H1 (cell line): ENCODE measurements around the gene YARS1. TPM values are rescaled to one million over a fixed set of nuclear protein-coding genes. Genes with fewer than 3 reads are reported as not detected.

Experiments
- CEBPB ChIP-seq: IDR thresholded peaks from 2 replicates; pipeline ENCODE4 v1.6.1; 2012; ENCODE audit warnings: low read depth, low read length
- GABPA ChIP-seq: IDR thresholded peaks from 2 replicates; pipeline ENCODE4 v1.6.1; 2011; ENCODE audit warnings: mild to moderate bottlenecking, low read length, moderate library complexity, borderline replicate concordance; ENCODE audit not compliant: insufficient read depth
- KDM1A ChIP-seq: fragments of 200-600, 300-600 bp; sonication (generic); IDR thresholded peaks from 2 replicates; pipeline ENCODE4 v1.7.1; 2016; ENCODE audit warnings: mild to moderate bottlenecking, low read length, borderline replicate concordance
- KDM5A ChIP-seq: fragments of 200-600 bp; IDR thresholded peaks from 2 replicates; pipeline ENCODE4 v1.7.1; 2012; ENCODE audit warnings: mild to moderate bottlenecking, low read length, inconsistent platforms, mixed read lengths
- PHF8 ChIP-seq: fragments of 200-600 bp; sonication (generic); conservative IDR thresholded peaks from 2 replicates; pipeline ENCODE4 v1.7.1; 2012; ENCODE audit warnings: low read depth, mild to moderate bottlenecking, inconsistent platforms, low read length, moderate library complexity
- POLR2AphosphoS5 ChIP-seq: IDR thresholded peaks from 2 replicates; pipeline ENCODE4 v1.6.1; 2011; ENCODE audit warnings: low read depth, low read length
- TBP ChIP-seq: IDR thresholded peaks from 2 replicates; pipeline ENCODE4 v1.6.1; 2011; ENCODE audit warnings: low read depth, low read length, improper control_type of control experiment
- polyA plus RNA-seq, 7 experiments: library from polyadenylated mRNA; depleted of rRNA in 3 of 7; stranded (reverse) in 5 of 7; unstranded in 2 of 7; fragments of >200 nt in 5 of 7; fragments of 200-250 nt in 2 of 7; gene quantifications; 1 replicate in 5 of 7; 2 replicates in 1 of 7; 4 replicates in 1 of 7; pipeline versions ENCODE4 v1.2.1 to v1.2.3, GENCODE V29; 2011 to 2013; ENCODE audit warnings: missing spikeins in 2 of 7, mixed read lengths in 2 of 7
- total RNA-seq: library from RNA; stranded (reverse); fragmentation: NEBNext Ultra II Directional; extraction: Animal tissue kit (Norgen Biotek cat#: 25700); gene quantifications from 2 replicates; pipeline ENCODE4 v1.2.1, GENCODE V29; 2021
- TF ChIP-seq, protein P1 (sequence below): IDR thresholded peaks from 2 replicates; pipeline ENCODE4 v1.6.1; 2012; ENCODE audit warnings: low read length, inconsistent platforms
- TF ChIP-seq, protein P2 (sequence below): IDR thresholded peaks from 2 replicates; pipeline ENCODE4 v1.6.1; 2012; ENCODE audit warnings: inconsistent platforms

YARS1 gene
- total and polyA plus RNA-seq, 2 of the 8 experiments (the other 6 are each of a cell fraction or from before 2014, with no cell fraction given), result 47.1 to 226 TPM

DNA sequence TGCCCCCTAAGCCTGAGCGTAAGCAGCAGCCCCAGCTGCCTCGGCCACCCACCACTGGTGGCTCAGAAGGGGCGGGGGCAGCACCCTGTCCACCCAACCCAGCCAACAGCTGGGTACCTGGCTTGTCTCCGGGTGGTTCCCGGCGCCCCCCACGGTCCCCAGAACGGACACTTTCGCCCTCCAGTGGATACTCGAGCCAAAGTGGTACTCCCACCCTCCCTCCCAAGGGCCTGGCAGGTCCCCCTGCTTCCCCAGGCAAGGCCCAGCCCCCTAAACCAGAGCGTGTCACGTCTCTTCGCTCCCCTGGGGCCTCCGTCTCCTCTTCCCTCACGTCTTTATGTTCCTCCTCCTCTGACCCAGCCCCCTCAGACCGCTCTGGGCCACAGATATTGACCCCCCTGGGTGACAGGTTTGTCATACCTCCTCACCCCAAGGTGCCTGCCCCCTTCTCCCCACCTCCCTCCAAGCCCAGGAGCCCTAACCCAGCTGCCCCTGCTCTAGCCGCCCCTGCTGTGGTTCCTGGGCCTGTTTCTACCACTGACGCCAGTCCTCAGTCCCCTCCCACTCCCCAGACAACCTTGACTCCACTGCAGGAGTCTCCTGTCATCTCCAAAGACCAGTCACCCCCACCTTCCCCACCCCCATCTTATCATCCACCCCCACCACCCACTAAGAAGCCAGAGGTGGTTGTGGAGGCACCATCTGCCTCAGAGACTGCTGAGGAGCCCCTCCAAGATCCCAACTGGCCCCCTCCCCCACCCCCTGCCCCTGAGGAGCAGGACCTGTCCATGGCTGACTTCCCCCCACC, 46.2 kb downstream of the YARS1 start (continued):
- TF ChIP-seq GABPA (no peak), TBP (no peak), PHF8 (no peak), KDM5A (no peak), CEBPB (no peak), POLR2AphosphoS5 (no peak), KDM1A (no peak)
- TF ChIP-seq, protein P1, sequence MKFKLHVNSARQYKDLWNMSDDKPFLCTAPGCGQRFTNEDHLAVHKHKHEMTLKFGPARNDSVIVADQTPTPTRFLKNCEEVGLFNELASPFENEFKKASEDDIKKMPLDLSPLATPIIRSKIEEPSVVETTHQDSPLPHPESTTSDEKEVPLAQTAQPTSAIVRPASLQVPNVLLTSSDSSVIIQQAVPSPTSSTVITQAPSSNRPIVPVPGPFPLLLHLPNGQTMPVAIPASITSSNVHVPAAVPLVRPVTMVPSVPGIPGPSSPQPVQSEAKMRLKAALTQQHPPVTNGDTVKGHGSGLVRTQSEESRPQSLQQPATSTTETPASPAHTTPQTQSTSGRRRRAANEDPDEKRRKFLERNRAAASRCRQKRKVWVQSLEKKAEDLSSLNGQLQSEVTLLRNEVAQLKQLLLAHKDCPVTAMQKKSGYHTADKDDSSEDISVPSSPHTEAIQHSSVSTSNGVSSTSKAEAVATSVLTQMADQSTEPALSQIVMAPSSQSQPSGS, result no peak
- TF ChIP-seq, protein P2, sequence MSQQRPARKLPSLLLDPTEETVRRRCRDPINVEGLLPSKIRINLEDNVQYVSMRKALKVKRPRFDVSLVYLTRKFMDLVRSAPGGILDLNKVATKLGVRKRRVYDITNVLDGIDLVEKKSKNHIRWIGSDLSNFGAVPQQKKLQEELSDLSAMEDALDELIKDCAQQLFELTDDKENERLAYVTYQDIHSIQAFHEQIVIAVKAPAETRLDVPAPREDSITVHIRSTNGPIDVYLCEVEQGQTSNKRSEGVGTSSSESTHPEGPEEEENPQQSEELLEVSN, result no peak
